NCI-H1092 treated with DMSO at 0.1 percent for 48 hours (cell line): Measurements from ENCODE around the gene AOX1.
"Not testable (repeated sequence)": the region's sequence is repeated elsewhere in the genome, so short reads cannot be mapped to it uniquely, and the experiment has no call there.

Experiments used
- DNase-seq: peaks from one replicate; lab custom pipeline; 2025; lab: John Stamatoyannopoulos, UW

AOX1 gene

GRCh38 chr2:200585730-200586643, at the start of gene AOX1:
Gene AOX1, plus strand, starts transcription at chr2:200586014. Its CDS starts 95 bp downstream, at chr2:200586109.
- no peak for DNase-seq

- no peak for DNase-seq
These were observed 47.7 kb upstream of the AOX1 start for GRCh38 chr2:200538139-200538538.

GRCh38 chr2:200540793-200541192, 45.0 kb upstream of the AOX1 start:
- DNase-seq: no peak

GRCh38 chr2:200566596-200566995, 19.2 kb upstream of the AOX1 start:
- DNase-seq: not testable (repeated sequence)

GRCh38 chr2:200567932-200568331, 17.9 kb upstream of the AOX1 start:
- DNase-seq: no peak

GRCh38 chr2:200575957-200576356, 9.9 kb upstream of the AOX1 start:
- DNase-seq: no peak

- DNase-seq: no peak
These were observed 8.8 kb upstream of the AOX1 start for GRCh38 chr2:200577027-200577426.

- DNase-seq: no peak
These were observed 7.0 kb upstream of the AOX1 start for GRCh38 chr2:200578778-200579177.

GRCh38 chr2:200584639-200585038, 1.2 kb upstream of the AOX1 start:
- DNase-seq: no peak

GRCh38 chr2:200585340-200585729, 479 bp upstream of the AOX1 start:
- DNase-seq: no peak

GRCh38 chr2:200586644-200586975, 796 bp downstream of the AOX1 start:
- no peak for DNase-seq

- no peak for DNase-seq
These were observed 1.3 kb downstream of the AOX1 start for GRCh38 chr2:200587007-200587616.

- no peak for DNase-seq
These were observed 2.4 kb downstream of the AOX1 start for GRCh38 chr2:200588076-200588678.

GRCh38 chr2:200590090-200590489, 4.3 kb downstream of the AOX1 start:
- no peak for DNase-seq

GRCh38 chr2:200591308-200591707, 5.5 kb downstream of the AOX1 start:
- no peak for DNase-seq

GRCh38 chr2:200592406-200593075, 6.7 kb downstream of the AOX1 start:
- DNase-seq: no peak

GRCh38 chr2:200593905-200594304, 8.1 kb downstream of the AOX1 start:
- no peak for DNase-seq

- DNase-seq: no peak
These were observed 10.1 kb downstream of the AOX1 start for GRCh38 chr2:200595913-200596312.

GRCh38 chr2:200596774-200597570, 11.2 kb downstream of the AOX1 start:
- DNase-seq: no peak

GRCh38 chr2:200599206-200599605, 13.4 kb downstream of the AOX1 start:
- no peak for DNase-seq

- DNase-seq: no peak
These were observed 14.9 kb downstream of the AOX1 start for GRCh38 chr2:200600549-200601225.
